HEK293 (cell line): ENCODE measurements around the gene ABHD17A.
A peak's percentile ranks its signal among the peaks of the same experiment; 100 is the strongest.

Experiments
- EGR2 ChIP-seq: fragments of 450-650 bp; formaldehyde crosslinking; IDR thresholded peaks from 2 replicates; pipeline ENCODE4 v1.5.1; 2016; ENCODE audit warnings: low read depth, missing biosample characterization, missing genetic modification characterization
- GLIS2 ChIP-seq: fragments of 450-650 bp; formaldehyde crosslinking; IDR thresholded peaks from 2 replicates; pipeline ENCODE4 v1.5.1; 2016; ENCODE audit warnings: missing biosample characterization, missing genetic modification characterization
- HOXC10 ChIP-seq: sonication (generic); formaldehyde crosslinking; IDR thresholded peaks from 2 replicates; pipeline ENCODE4 v1.8.1; 2023; ENCODE audit warnings: mild to moderate bottlenecking, missing genetic modification reagents
- INSM2 ChIP-seq: fragments of 450-650 bp; formaldehyde crosslinking; IDR thresholded peaks from 2 replicates; pipeline ENCODE4 v1.5.1; 2016; ENCODE audit warnings: missing biosample characterization, missing genetic modification characterization
- KLF1 ChIP-seq: fragments of 450-650 bp; formaldehyde crosslinking; IDR thresholded peaks from 2 replicates; pipeline ENCODE4 v1.5.1; 2016; ENCODE audit warnings: missing biosample characterization, missing genetic modification characterization
- MZF1 ChIP-seq: fragments of 450-650 bp; formaldehyde crosslinking; IDR thresholded peaks from 2 replicates; pipeline ENCODE4 v1.5.1; 2017; ENCODE audit warnings: missing biosample characterization, missing genetic modification characterization, borderline replicate concordance
- REPIN1 ChIP-seq: fragments of 450-650 bp; formaldehyde crosslinking; IDR thresholded peaks from 2 replicates; pipeline ENCODE4 v1.5.1; 2017; ENCODE audit warnings: missing biosample characterization, missing genetic modification characterization, low read depth
- ZFHX2 ChIP-seq: fragments of 450-650 bp; formaldehyde crosslinking; conservative IDR thresholded peaks from 2 replicates; pipeline ENCODE4 v1.5.1; 2016; ENCODE audit warnings: missing biosample characterization, missing genetic modification characterization
- ZIC2 ChIP-seq: fragments of 450-650 bp; formaldehyde crosslinking; IDR thresholded peaks from 2 replicates; pipeline ENCODE4 v1.5.1; 2016; ENCODE audit warnings: missing biosample characterization, missing genetic modification characterization
- ZNF112 ChIP-seq: fragments of 450-650 bp; formaldehyde crosslinking; IDR thresholded peaks from 2 replicates; pipeline ENCODE4 v1.5.0; 2017; ENCODE audit warnings: missing biosample characterization, missing genetic modification characterization
- ZNF169 ChIP-seq: fragments of 450-650 bp; formaldehyde crosslinking; IDR thresholded peaks from 2 replicates; pipeline ENCODE4 v1.5.1; 2016; ENCODE audit warnings: missing biosample characterization, missing genetic modification characterization
- ZNF24 ChIP-seq: fragments of 450-650 bp; formaldehyde crosslinking; IDR thresholded peaks from 2 replicates; pipeline ENCODE4 v1.5.1; 2016; ENCODE audit warnings: missing biosample characterization, missing genetic modification characterization
- ZNF366 ChIP-seq: fragments of 450-650 bp; formaldehyde crosslinking; conservative IDR thresholded peaks from 2 replicates; pipeline ENCODE4 v1.5.1; 2016; ENCODE audit warnings: missing biosample characterization, missing genetic modification characterization
- ZNF513 ChIP-seq: fragments of 450-650 bp; IDR thresholded peaks from 2 replicates; pipeline ENCODE4 v1.5.1; 2018; ENCODE audit warnings: missing biosample characterization, missing genetic modification characterization
- ZNF514 ChIP-seq: fragments of 450-650 bp; formaldehyde crosslinking; IDR thresholded peaks from 2 replicates; pipeline ENCODE4 v1.5.1; 2016; ENCODE audit warnings: missing biosample characterization, missing genetic modification characterization
- ZNF544 ChIP-seq: fragments of 450-650 bp; formaldehyde crosslinking; IDR thresholded peaks from 2 replicates; pipeline ENCODE4 v1.5.0; 2017; ENCODE audit warnings: missing biosample characterization, missing genetic modification characterization
- ZNF600 ChIP-seq: fragments of 450-650 bp; formaldehyde crosslinking; IDR thresholded peaks from 2 replicates; pipeline ENCODE4 v1.5.1; 2016; ENCODE audit warnings: missing biosample characterization, missing genetic modification characterization
- ZNF621 ChIP-seq: fragments of 450-650 bp; formaldehyde crosslinking; IDR thresholded peaks from 2 replicates; pipeline ENCODE4 v1.5.1; 2017; ENCODE audit warnings: missing biosample characterization, missing genetic modification characterization
- ZNF626 ChIP-seq: fragments of 450-650 bp; sonication (Bioruptor Pico); formaldehyde crosslinking; IDR thresholded peaks from 2 replicates; pipeline ENCODE4 v1.5.1; 2018; ENCODE audit warnings: missing biosample characterization, missing genetic modification characterization, inconsistent platforms
- ZSCAN30 ChIP-seq: fragments of 450-650 bp; IDR thresholded peaks from 2 replicates; pipeline ENCODE4 v1.5.1; 2018; ENCODE audit warnings: missing biosample characterization, mild to moderate bottlenecking, missing genetic modification characterization, moderate library complexity
- ZSCAN4 ChIP-seq: fragments of 450-650 bp; formaldehyde crosslinking; IDR thresholded peaks from 2 replicates; pipeline ENCODE4 v1.5.1; 2017; ENCODE audit warnings: missing biosample characterization, missing genetic modification characterization
- TF ChIP-seq, protein P1 (sequence below): fragments of 450-650 bp; formaldehyde crosslinking; IDR thresholded peaks from 2 replicates; pipeline ENCODE4 v1.5.1; 2016; ENCODE audit warnings: missing biosample characterization, missing genetic modification characterization
- TF ChIP-seq, protein P2 (sequence below): fragments of 450-650 bp; formaldehyde crosslinking; IDR thresholded peaks from 2 replicates; pipeline ENCODE4 v1.5.1; 2016; ENCODE audit warnings: missing biosample characterization, missing genetic modification characterization
- TF ChIP-seq, protein P3 (sequence below): fragments of 450-650 bp; formaldehyde crosslinking; IDR thresholded peaks from 2 replicates; pipeline ENCODE4 v1.5.1; 2017; ENCODE audit warnings: missing biosample characterization, missing genetic modification characterization
- TF ChIP-seq, protein P4 (sequence below): fragments of 450-650 bp; formaldehyde crosslinking; IDR thresholded peaks from 2 replicates; pipeline ENCODE4 v1.5.1; 2016; ENCODE audit warnings: missing biosample characterization, missing genetic modification characterization
- TF ChIP-seq, protein P5 (sequence below): fragments of 450-650 bp; formaldehyde crosslinking; IDR thresholded peaks from 2 replicates; pipeline ENCODE4 v1.5.1; 2017; ENCODE audit warnings: missing biosample characterization, missing genetic modification characterization

Gene ABHD17A

GRCh38 chr19:1860042-1860775, 25.1 kb downstream of the ABHD17A start (continued):
- TF ChIP-seq INSM2 (tag by site-specific recombination) (no peak), ZNF514 (tag by site-specific recombination) (no peak), GLIS2 (tag by site-specific recombination) (peak; percentile 42; the same call in 1 of the 2 replicates), ZNF600 (tag by site-specific recombination) (peak; percentile 71), ZSCAN30 (tag by site-specific recombination) (no peak), ZNF366 (no peak), ZNF169 (no peak), ZNF621 (no peak), ZIC2 (no peak), ZNF513 (no peak), ZNF24 (no peak), ZNF112 (no peak), HOXC10 (CRISPR knock-in tag) (no peak), EGR2 (tag by site-specific recombination) (peak; percentile 88), ZSCAN4 (tag by site-specific recombination) (no peak), MZF1 (tag by site-specific recombination) (no peak), ZNF626 (no peak), ZFHX2 (tag by site-specific recombination) (peak; percentile 89), KLF1 (tag by site-specific recombination) (no peak; the same call in 1 of the 2 replicates), ZNF544 (tag by site-specific recombination) (no peak), REPIN1 (no peak)
- TF ChIP-seq, protein P1, sequence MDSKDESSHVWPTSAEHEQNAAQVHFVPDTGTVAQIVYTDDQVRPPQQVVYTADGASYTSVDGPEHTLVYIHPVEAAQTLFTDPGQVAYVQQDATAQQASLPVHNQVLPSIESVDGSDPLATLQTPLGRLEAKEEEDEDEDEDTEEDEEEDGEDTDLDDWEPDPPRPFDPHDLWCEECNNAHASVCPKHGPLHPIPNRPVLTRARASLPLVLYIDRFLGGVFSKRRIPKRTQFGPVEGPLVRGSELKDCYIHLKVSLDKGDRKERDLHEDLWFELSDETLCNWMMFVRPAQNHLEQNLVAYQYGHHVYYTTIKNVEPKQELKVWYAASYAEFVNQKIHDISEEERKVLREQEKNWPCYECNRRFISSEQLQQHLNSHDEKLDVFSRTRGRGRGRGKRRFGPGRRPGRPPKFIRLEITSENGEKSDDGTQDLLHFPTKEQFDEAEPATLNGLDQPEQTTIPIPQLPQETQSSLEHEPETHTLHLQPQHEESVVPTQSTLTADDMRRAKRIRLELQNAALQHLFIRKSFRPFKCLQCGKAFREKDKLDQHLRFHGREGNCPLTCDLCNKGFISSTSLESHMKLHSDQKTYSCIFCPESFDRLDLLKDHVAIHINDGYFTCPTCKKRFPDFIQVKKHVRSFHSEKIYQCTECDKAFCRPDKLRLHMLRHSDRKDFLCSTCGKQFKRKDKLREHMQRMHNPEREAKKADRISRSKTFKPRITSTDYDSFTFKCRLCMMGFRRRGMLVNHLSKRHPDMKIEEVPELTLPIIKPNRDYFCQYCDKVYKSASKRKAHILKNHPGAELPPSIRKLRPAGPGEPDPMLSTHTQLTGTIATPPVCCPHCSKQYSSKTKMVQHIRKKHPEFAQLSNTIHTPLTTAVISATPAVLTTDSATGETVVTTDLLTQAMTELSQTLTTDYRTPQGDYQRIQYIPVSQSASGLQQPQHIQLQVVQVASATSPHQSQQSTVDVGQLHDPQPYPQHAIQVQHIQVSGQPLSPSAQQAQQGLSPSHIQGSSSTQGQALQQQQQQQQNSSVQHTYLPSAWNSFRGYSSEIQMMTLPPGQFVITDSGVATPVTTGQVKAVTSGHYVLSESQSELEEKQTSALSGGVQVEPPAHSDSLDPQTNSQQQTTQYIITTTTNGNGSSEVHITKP: no peak; the same call in 1 of the 2 replicates
- TF ChIP-seq, protein P2, sequence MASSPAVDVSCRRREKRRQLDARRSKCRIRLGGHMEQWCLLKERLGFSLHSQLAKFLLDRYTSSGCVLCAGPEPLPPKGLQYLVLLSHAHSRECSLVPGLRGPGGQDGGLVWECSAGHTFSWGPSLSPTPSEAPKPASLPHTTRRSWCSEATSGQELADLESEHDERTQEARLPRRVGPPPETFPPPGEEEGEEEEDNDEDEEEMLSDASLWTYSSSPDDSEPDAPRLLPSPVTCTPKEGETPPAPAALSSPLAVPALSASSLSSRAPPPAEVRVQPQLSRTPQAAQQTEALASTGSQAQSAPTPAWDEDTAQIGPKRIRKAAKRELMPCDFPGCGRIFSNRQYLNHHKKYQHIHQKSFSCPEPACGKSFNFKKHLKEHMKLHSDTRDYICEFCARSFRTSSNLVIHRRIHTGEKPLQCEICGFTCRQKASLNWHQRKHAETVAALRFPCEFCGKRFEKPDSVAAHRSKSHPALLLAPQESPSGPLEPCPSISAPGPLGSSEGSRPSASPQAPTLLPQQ (tag by site-specific recombination): no peak
- TF ChIP-seq, protein P3, sequence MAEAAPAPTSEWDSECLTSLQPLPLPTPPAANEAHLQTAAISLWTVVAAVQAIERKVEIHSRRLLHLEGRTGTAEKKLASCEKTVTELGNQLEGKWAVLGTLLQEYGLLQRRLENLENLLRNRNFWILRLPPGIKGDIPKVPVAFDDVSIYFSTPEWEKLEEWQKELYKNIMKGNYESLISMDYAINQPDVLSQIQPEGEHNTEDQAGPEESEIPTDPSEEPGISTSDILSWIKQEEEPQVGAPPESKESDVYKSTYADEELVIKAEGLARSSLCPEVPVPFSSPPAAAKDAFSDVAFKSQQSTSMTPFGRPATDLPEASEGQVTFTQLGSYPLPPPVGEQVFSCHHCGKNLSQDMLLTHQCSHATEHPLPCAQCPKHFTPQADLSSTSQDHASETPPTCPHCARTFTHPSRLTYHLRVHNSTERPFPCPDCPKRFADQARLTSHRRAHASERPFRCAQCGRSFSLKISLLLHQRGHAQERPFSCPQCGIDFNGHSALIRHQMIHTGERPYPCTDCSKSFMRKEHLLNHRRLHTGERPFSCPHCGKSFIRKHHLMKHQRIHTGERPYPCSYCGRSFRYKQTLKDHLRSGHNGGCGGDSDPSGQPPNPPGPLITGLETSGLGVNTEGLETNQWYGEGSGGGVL (tag by site-specific recombination): peak; percentile 55; the same call in 1 of the 2 replicates
- TF ChIP-seq, protein P4, sequence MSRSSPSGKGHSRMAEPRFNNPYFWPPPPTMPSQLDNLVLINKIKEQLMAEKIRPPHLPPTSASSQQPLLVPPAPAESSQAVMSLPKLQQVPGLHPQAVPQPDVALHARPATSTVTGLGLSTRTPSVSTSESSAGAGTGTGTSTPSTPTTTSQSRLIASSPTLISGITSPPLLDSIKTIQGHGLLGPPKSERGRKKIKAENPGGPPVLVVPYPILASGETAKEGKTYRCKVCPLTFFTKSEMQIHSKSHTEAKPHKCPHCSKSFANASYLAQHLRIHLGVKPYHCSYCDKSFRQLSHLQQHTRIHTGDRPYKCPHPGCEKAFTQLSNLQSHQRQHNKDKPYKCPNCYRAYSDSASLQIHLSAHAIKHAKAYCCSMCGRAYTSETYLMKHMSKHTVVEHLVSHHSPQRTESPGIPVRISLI (tag by site-specific recombination): no peak
- TF ChIP-seq, protein P5, sequence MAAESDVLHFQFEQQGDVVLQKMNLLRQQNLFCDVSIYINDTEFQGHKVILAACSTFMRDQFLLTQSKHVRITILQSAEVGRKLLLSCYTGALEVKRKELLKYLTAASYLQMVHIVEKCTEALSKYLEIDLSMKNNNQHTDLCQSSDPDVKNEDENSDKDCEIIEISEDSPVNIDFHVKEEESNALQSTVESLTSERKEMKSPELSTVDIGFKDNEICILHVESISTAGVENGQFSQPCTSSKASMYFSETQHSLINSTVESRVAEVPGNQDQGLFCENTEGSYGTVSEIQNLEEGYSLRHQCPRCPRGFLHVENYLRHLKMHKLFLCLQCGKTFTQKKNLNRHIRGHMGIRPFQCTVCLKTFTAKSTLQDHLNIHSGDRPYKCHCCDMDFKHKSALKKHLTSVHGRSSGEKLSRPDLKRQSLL (tag by site-specific recombination): no peak
